ENCODE results near the gene PPP2R5B.

The PPP2R5B gene

GRCh38 chr11:64908766-64909165 lies 15.7 kb upstream of the PPP2R5B start:
- DNase-seq (ENCODE audit: low read depth in 3 of 3) = no peak

GRCh38 chr11:64909653-64910343 lies 14.7 kb upstream of the PPP2R5B start:
- DNase-seq (ENCODE audit: low read depth in 3 of 3) = no peak

GRCh38 chr11:64910451-64911093 lies 13.9 kb upstream of the PPP2R5B start:
- no peak for DNase-seq (ENCODE audit: low read depth in 3 of 3)

- no peak for DNase-seq (ENCODE audit: low read depth in 3 of 3)
Measured at GRCh38 chr11:64911142-64911541, 13.3 kb upstream of the PPP2R5B start.

GRCh38 chr11:64911689-64912088 lies 12.8 kb upstream of the PPP2R5B start:
- no peak for DNase-seq (ENCODE audit: low read depth in 3 of 3)

GRCh38 chr11:64913171-64913727 lies 11.2 kb upstream of the PPP2R5B start:
- no peak for DNase-seq (ENCODE audit: low read depth in 3 of 3)

- DNase-seq (ENCODE audit: low read depth in 3 of 3) = no peak
Measured at GRCh38 chr11:64914123-64914522, 10.4 kb upstream of the PPP2R5B start.

- no peak for DNase-seq (ENCODE audit: low read depth in 3 of 3)
Measured at GRCh38 chr11:64915376-64915887, 9.1 kb upstream of the PPP2R5B start.

GRCh38 chr11:64916040-64916774 lies 8.3 kb upstream of the PPP2R5B start:
- DNase-seq (ENCODE audit: low read depth in 3 of 3) = peak in 1 of 3 experiments; percentile 14

- DNase-seq (ENCODE audit: low read depth in 3 of 3) = peak; percentile 97 to 99 (median 97)
Measured at GRCh38 chr11:64916775-64917662, 7.5 kb upstream of the PPP2R5B start, which contains the start of gene ATG2A. TSS of gene ATG2A (minus strand) at chr11:64917209. CDS start at chr11:64917135, 74 bp downstream.

- DNase-seq (ENCODE audit: low read depth in 3 of 3) = no peak
Measured at GRCh38 chr11:64917663-64917995, 6.9 kb upstream of the PPP2R5B start.

- DNase-seq (ENCODE audit: low read depth in 3 of 3) = no peak
Measured at GRCh38 chr11:64918017-64918416, 6.5 kb upstream of the PPP2R5B start.

GRCh38 chr11:64919627-64920026 lies 4.9 kb upstream of the PPP2R5B start:
- DNase-seq (ENCODE audit: low read depth in 3 of 3) = no peak

GRCh38 chr11:64920124-64920523 lies 4.4 kb upstream of the PPP2R5B start:
- DNase-seq (ENCODE audit: low read depth in 3 of 3) = no peak

- DNase-seq (ENCODE audit: low read depth in 3 of 3) = no peak
Measured at GRCh38 chr11:64921384-64921783, 3.1 kb upstream of the PPP2R5B start.

GRCh38 chr11:64923151-64923661 lies 1.3 kb upstream of the PPP2R5B start:
- DNase-seq (ENCODE audit: low read depth in 3 of 3) = no peak

- peak in 1 of 3 experiments; percentile 11 for DNase-seq (ENCODE audit: low read depth in 3 of 3)
Measured at GRCh38 chr11:64924910-64925284, 408 bp downstream of the PPP2R5B start.

- no peak for DNase-seq (ENCODE audit: low read depth in 3 of 3)
Measured at GRCh38 chr11:64925536-64926436, 1.3 kb downstream of the PPP2R5B start.

GRCh38 chr11:64926689-64927088 lies 2.2 kb downstream of the PPP2R5B start:
- DNase-seq (ENCODE audit: low read depth in 3 of 3) = no peak

- DNase-seq (ENCODE audit: low read depth in 3 of 3) = no peak
Measured at GRCh38 chr11:64928957-64929356, 4.5 kb downstream of the PPP2R5B start.

All from stimulated activated CD4-positive, alpha-beta T cell treated with anti-CD3 and anti-CD28 coated beads, TNF-alpha, amount 100 ng/mL, for 24 hours (primary cell).